ENCODE measurements around the gene ULK2.
A peak's percentile ranks its signal among the peaks of the same experiment; 100 is the strongest.
"Not testable (repeated sequence)": the region's sequence is repeated elsewhere in the genome, so short reads cannot be mapped to it uniquely, and the experiment has no call there.

The ULK2 gene

DNA sequence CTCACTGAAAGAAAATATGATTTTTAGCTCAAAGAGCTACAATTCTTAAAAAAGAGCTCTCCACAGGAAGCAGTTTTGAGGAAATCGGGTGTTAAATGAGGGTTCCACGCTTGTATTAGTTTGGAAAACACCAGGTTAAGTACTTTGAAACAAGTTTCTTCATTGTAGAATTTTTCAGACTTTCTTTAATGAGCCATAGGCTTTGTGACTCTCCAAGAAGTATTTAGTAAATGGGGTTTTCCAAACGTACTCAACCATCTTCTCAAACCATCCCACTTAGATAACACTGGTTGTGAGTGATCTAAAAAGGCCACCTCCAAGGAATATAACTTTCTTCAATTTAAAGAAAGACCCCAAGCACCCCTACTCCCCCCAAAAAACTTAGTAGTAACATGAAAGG lies 2.7 kb downstream of the ULK2 start:
- DNase-seq (ENCODE audit: extremely low read depth, insufficient read length): peak; percentile 6
- no peak for TF ChIP-seq CTCF (IDR thresholded peaks at IDR 0.05; ENCODE audit: insufficient read depth, low read length, poor library complexity, severe bottlenecking)
- Histone ChIP-seq H3K36me3 (ENCODE audit: control insufficient read depth, insufficient read depth, low read length) (no peaks in the 10 kb centered on the region), H3K4me3 (replicated peaks; ENCODE audit: low read depth, low read length) (no peak overlapping the region), H3K27me3 (replicated peaks; ENCODE audit: control insufficient read depth, insufficient read depth, low read length) (no peaks in the 10 kb centered on the region)

- H3K4me3 ChIP-seq (replicated peaks; ENCODE audit: low read depth, low read length); H3K36me3 ChIP-seq (ENCODE audit: control insufficient read depth, insufficient read depth, low read length); DNase-seq (ENCODE audit: extremely low read depth, insufficient read length); H3K27me3 ChIP-seq (replicated peaks; ENCODE audit: control insufficient read depth, insufficient read depth, low read length): not testable (repeated sequence)
These were observed 7.0 kb downstream of the ULK2 start for GRCh38 chr17:19860647-19861177.

DNA sequence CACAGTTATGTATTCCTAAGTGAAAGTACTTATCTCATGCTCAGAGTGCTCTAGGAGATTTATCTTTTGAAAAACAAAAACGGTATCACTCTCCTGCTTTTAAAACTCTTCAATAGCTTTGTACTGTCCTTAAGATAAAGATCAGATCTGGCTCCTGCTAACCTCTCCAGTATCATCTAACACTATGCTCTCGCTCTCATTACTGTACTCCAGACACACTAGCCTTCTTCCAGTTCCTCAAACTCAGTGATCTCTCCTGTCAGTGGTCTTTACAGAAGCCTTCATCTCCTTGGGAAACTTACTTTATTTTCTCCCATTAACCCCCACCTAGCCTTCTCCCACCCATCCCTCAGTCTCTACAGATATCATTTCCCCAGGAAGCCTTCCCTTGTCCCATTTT lies 10.1 kb downstream of the ULK2 start:
- Histone ChIP-seq H3K27me3 (replicated peaks; ENCODE audit: control insufficient read depth, insufficient read depth, low read length) (no peaks in the 10 kb centered on the region), H3K4me3 (replicated peaks; ENCODE audit: low read depth, low read length) (no peak overlapping the region), H3K36me3 (ENCODE audit: control insufficient read depth, insufficient read depth, low read length) (no peaks in the 10 kb centered on the region)
- no peak for TF ChIP-seq CTCF (IDR thresholded peaks at IDR 0.05; ENCODE audit: insufficient read depth, low read length, poor library complexity, severe bottlenecking)
- no peak for DNase-seq (ENCODE audit: extremely low read depth, insufficient read length)

GRCh38 chr17:19833914-19834313 lies 33.8 kb downstream of the ULK2 start:
- no peak for DNase-seq (ENCODE audit: extremely low read depth, insufficient read length)
- no peak overlapping the region for H3K4me3 ChIP-seq (replicated peaks; ENCODE audit: low read depth, low read length)

GRCh38 chr17:19830061-19830460 lies 37.7 kb downstream of the ULK2 start:
- no peaks in the 10 kb centered on the region for H3K36me3 ChIP-seq (ENCODE audit: control insufficient read depth, insufficient read depth, low read length)
- H3K4me3 ChIP-seq (replicated peaks; ENCODE audit: low read depth, low read length): no peak overlapping the region
- no peak for TF ChIP-seq CTCF (IDR thresholded peaks at IDR 0.05; ENCODE audit: insufficient read depth, low read length, poor library complexity, severe bottlenecking)
- no peak for DNase-seq (ENCODE audit: extremely low read depth, insufficient read length)
- no peaks in the 10 kb centered on the region for H3K27me3 ChIP-seq (replicated peaks; ENCODE audit: control insufficient read depth, insufficient read depth, low read length)

More at GRCh38 chr17:19833914-19834313, 33.8 kb downstream of the ULK2 start:
- Histone ChIP-seq H3K36me3 (ENCODE audit: control insufficient read depth, insufficient read depth, low read length) (no peaks in the 10 kb centered on the region), H3K27me3 (replicated peaks; ENCODE audit: control insufficient read depth, insufficient read depth, low read length) (no peaks in the 10 kb centered on the region)
- TF ChIP-seq CTCF (IDR thresholded peaks at IDR 0.05; ENCODE audit: insufficient read depth, low read length, poor library complexity, severe bottlenecking): no peak

GRCh38 chr17:19812407-19812806 lies 55.3 kb downstream of the ULK2 start:
- Histone ChIP-seq H3K27me3 (replicated peaks; ENCODE audit: control insufficient read depth, insufficient read depth, low read length) (no peaks in the 10 kb centered on the region), H3K4me3 (replicated peaks; ENCODE audit: low read depth, low read length) (no peak overlapping the region), H3K36me3 (ENCODE audit: control insufficient read depth, insufficient read depth, low read length) (no peaks in the 10 kb centered on the region)
- TF ChIP-seq CTCF (IDR thresholded peaks at IDR 0.05; ENCODE audit: insufficient read depth, low read length, poor library complexity, severe bottlenecking): peak; percentile 43
- no peak for DNase-seq (ENCODE audit: extremely low read depth, insufficient read length)
